ENCODE data around the gene ANKRD26. TPM values are rescaled to one million over a fixed set of nuclear protein-coding genes. Genes with fewer than 3 reads are reported as not detected.

ANKRD26 gene
- total and polyA plus RNA-seq, 9 of the 15 experiments (the other 6 are each of a cell fraction or from before 2014, with no cell fraction given), result 2.3 to 12.3 (median 4.9) TPM

GRCh38 chr10:27099916-27100812, at the start of gene ANKRD26 (continued):
- TF ChIP-seq TEAD4 (IDR thresholded peaks at IDR 0.05; ENCODE audit: low read length), result peak; percentile 35; the same call in 1 of the 2 replicates
- TF ChIP-seq TEAD4 (CRISPR knock-in tag; IDR thresholded peaks at IDR 0.05; ENCODE audit: borderline replicate concordance), result no peak
- peak; percentile 68 for TF ChIP-seq RB1 (IDR thresholded peaks at IDR 0.05; ENCODE audit: low read depth)
- 0 out of 2 replicates have a peak, but pooled peaks have one; percentile 30 for TF ChIP-seq RHOXF2B (CRISPR knock-in tag; conservative IDR thresholded peaks at IDR 0.05)
- TF ChIP-seq CHD1 (IDR thresholded peaks at IDR 0.05; ENCODE audit: low read length), result peak; percentile 65
- peak; percentile 87 for TF ChIP-seq POLR2G (IDR thresholded peaks at IDR 0.05; ENCODE audit: low read depth, low read length)
- TF ChIP-seq REST (IDR thresholded peaks at IDR 0.05; ENCODE audit: borderline replicate concordance), result no peak
- no peak for TF ChIP-seq REST (CRISPR knock-in tag; IDR thresholded peaks at IDR 0.05; ENCODE audit: low read depth)
- TF ChIP-seq PML (IDR thresholded peaks at IDR 0.05; ENCODE audit: low read length), result peak; percentile 73; the same call in 1 of the 2 replicates
- TF ChIP-seq POLR3A (IDR thresholded peaks at IDR 0.05; ENCODE audit: borderline replicate concordance, extremely low read depth, insufficient read depth, insufficient read length), result no peak
- no peak for TF ChIP-seq PCBP2 (IDR thresholded peaks at IDR 0.05; ENCODE audit: low read depth, low read length, poor library complexity, severe bottlenecking)
- no peak for TF ChIP-seq ZBTB49 (CRISPR knock-in tag; IDR thresholded peaks at IDR 0.05; ENCODE audit: borderline replicate concordance)
- TF ChIP-seq EP400 (IDR thresholded peaks at IDR 0.05), result peak; percentile 69; the same call in 1 of the 2 replicates
- TF ChIP-seq CSDE1 (IDR thresholded peaks at IDR 0.05), result no peak
- peak; percentile 56; the same call in 1 of the 2 replicates for TF ChIP-seq BRD4 (IDR thresholded peaks at IDR 0.05)
- TF ChIP-seq TEAD2 (tag; IDR thresholded peaks at IDR 0.05), result no peak

All from K562 (cell line).